MM.1S (cell line): Measurements from ENCODE around the gene NUAK2.
A peak's percentile ranks its signal among the peaks of the same experiment; 100 is the strongest.

ENCODE experiments used
- CTCF ChIP-seq: fragments of 300-600 bp; sonication (generic); IDR thresholded peaks from 2 replicates; pipeline ENCODE4 v1.5.1; 2016; ENCODE audit warnings: antibody characterized with exemption, low read length, mixed read lengths
- EZH2 ChIP-seq: fragments of 300-600 bp; sonication (generic); optimal IDR thresholded peaks from 2 replicates; pipeline ENCODE3; 2017; ENCODE audit warnings: low read depth, mild to moderate bottlenecking, antibody characterized with exemption, low read length, mixed read lengths
- EZH2phosphoT487 ChIP-seq: fragments of 300-600 bp; sonication (generic); IDR thresholded peaks from 2 replicates; pipeline ENCODE4 v1.6.1; 2018; ENCODE audit warnings: antibody characterized with exemption, low read length

GRCh38 chr1:205335692-205336091, 14.1 kb upstream of the NUAK2 start:
- TF ChIP-seq CTCF (peak; percentile 100), EZH2 (no peak), EZH2phosphoT487 (no peak)
